Hepatocyte (in vitro differentiated cells): Measurements from ENCODE around the gene ROBO1.

Experiments used
- EZH2 ChIP-seq: fragments of 200-600 bp; sonication (generic); IDR thresholded peaks from 2 replicates; pipeline ENCODE4 v1.6.1; 2016; ENCODE audit warnings: antibody characterized with exemption, mild to moderate bottlenecking, borderline replicate concordance
- EZH2phosphoT487 ChIP-seq: fragments of 200-600 bp; sonication (generic); IDR thresholded peaks from one replicate; pipeline ENCODE4 v1.6.1; 2018; ENCODE audit warnings: antibody characterized with exemption, mild to moderate bottlenecking, low read depth, moderate library complexity; ENCODE audit not compliant: unreplicated experiment, severe bottlenecking
- TF ChIP-seq, protein P1 (sequence below): fragments of 200-600 bp; sonication (generic); IDR thresholded peaks from 2 replicates; pipeline ENCODE4 v1.5.1; 2016; ENCODE audit warnings: antibody characterized with exemption, mild to moderate bottlenecking; ENCODE audit not compliant: poor library complexity

DNA sequence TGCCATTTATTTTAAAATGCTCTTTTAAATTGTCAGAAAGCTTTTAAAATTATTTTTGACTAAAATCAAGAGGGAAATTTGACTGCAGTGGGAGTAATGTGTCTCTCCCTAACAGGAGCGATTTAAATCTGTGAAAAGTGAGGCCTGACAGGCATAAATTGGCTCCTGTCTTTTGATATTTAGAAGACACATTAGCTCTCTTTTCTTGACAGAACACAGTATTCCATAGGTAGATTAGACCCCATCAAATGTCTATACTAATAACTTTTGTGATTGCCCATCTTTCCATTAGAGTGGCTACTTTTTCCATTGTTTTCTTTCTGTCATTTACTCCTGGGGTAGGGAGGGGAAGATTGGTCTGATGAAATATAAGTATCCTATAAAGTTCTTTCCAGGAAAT lies 866.3 kb downstream of the ROBO1 start:
- TF ChIP-seq, protein P1, sequence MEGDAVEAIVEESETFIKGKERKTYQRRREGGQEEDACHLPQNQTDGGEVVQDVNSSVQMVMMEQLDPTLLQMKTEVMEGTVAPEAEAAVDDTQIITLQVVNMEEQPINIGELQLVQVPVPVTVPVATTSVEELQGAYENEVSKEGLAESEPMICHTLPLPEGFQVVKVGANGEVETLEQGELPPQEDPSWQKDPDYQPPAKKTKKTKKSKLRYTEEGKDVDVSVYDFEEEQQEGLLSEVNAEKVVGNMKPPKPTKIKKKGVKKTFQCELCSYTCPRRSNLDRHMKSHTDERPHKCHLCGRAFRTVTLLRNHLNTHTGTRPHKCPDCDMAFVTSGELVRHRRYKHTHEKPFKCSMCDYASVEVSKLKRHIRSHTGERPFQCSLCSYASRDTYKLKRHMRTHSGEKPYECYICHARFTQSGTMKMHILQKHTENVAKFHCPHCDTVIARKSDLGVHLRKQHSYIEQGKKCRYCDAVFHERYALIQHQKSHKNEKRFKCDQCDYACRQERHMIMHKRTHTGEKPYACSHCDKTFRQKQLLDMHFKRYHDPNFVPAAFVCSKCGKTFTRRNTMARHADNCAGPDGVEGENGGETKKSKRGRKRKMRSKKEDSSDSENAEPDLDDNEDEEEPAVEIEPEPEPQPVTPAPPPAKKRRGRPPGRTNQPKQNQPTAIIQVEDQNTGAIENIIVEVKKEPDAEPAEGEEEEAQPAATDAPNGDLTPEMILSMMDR = no peak
- TF ChIP-seq EZH2 = no peak
- TF ChIP-seq EZH2phosphoT487 = no peak
